ENCODE measurements around the gene LAMC1. TPM values are rescaled to one million over a fixed set of nuclear protein-coding genes. Genes with fewer than 3 reads are reported as not detected.

The LAMC1 gene
- total and polyA plus RNA-seq, 5 donors from 2014 or later, result 1.1 TPM; not detected in 4

- H3K4me3 Mint-ChIP-seq, result no peak overlapping the region
- peak overlapping the region in 1 of 3 donors; percentile 20 for H3K27ac Mint-ChIP-seq
- no peak overlapping the region for H3K27ac ChIP-seq (ENCODE audit: insufficient read depth, low read length, poor library complexity, severe bottlenecking)
Observed at GRCh38 chr1:182990413-182991144, 32.6 kb upstream of the LAMC1 start.

GRCh38 chr1:182993746-182994145 lies 29.5 kb upstream of the LAMC1 start:
- no peak for ATAC-seq (ENCODE audit: low read depth in 2 of 2)
- H3K36me3 Mint-ChIP-seq, result no peaks in the 10 kb centered on the region
- peaks cover 0 to 1% (median 0%) of the 10 kb centered on the region in 7 donors for H3K9me3 Mint-ChIP-seq
- H3K9me3 ChIP-seq (ENCODE audit: control insufficient read depth in 2 of 2, low read length in 2 of 2), result no peaks in the 10 kb centered on the region
- DNase-seq, result no peak
- H3K27me3 Mint-ChIP-seq, result peaks cover 10% of the 10 kb centered on the region
- peaks cover 4% of the 10 kb centered on the region for H3K27me3 ChIP-seq (ENCODE audit: control insufficient read depth, insufficient read depth, low read length)
- no peak overlapping the region for H3K27ac Mint-ChIP-seq
- no peaks in the 10 kb centered on the region for H3K36me3 ChIP-seq (ENCODE audit: control insufficient read depth, insufficient read depth, low read length)
- H3K4me3 ChIP-seq (ENCODE audit: low read depth, low read length), result no peak overlapping the region
- H3K4me3 Mint-ChIP-seq, result no peak overlapping the region
- no peaks in the 10 kb centered on the region for H3K4me1 Mint-ChIP-seq
- H3K27ac ChIP-seq (ENCODE audit: insufficient read depth, low read length, poor library complexity, severe bottlenecking), result no peak overlapping the region
- H3K4me1 ChIP-seq (ENCODE audit: control insufficient read depth, insufficient read depth, low read length, poor library complexity, severe bottlenecking), result no peaks in the 10 kb centered on the region

More at GRCh38 chr1:182990413-182991144, 32.6 kb upstream of the LAMC1 start:
- H3K4me1 ChIP-seq (ENCODE audit: control insufficient read depth, insufficient read depth, low read length, poor library complexity, severe bottlenecking), result no peaks in the 10 kb centered on the region
- Mint-ChIP-seq H3K27me3 (peaks cover 16% of the 10 kb centered on the region), H3K9me3 (no peaks in the 10 kb centered on the region), H3K4me1 (no peaks in the 10 kb centered on the region), H3K36me3 (no peaks in the 10 kb centered on the region)
- H3K36me3 ChIP-seq (ENCODE audit: control insufficient read depth, insufficient read depth, low read length), result no peaks in the 10 kb centered on the region
- no peak for DNase-seq
- no peaks in the 10 kb centered on the region for H3K9me3 ChIP-seq (ENCODE audit: control insufficient read depth in 2 of 2, low read length in 2 of 2)
- no peak overlapping the region for H3K4me3 ChIP-seq (ENCODE audit: low read depth, low read length)
- peaks cover 4% of the 10 kb centered on the region for H3K27me3 ChIP-seq (ENCODE audit: control insufficient read depth, insufficient read depth, low read length)
- no peak for ATAC-seq (ENCODE audit: low read depth in 2 of 2)

- Histone ChIP-seq H3K4me1 (ENCODE audit: control insufficient read depth, insufficient read depth, low read length, poor library complexity, severe bottlenecking) (no peaks in the 10 kb centered on the region), H3K36me3 (ENCODE audit: control insufficient read depth, insufficient read depth, low read length) (no peaks in the 10 kb centered on the region), H3K9me3 (ENCODE audit: control insufficient read depth in 2 of 2, low read length in 2 of 2) (no peaks in the 10 kb centered on the region), H3K4me3 (ENCODE audit: low read depth, low read length) (no peak overlapping the region), H3K27ac (ENCODE audit: insufficient read depth, low read length, poor library complexity, severe bottlenecking) (no peak overlapping the region), H3K27me3 (ENCODE audit: control insufficient read depth, insufficient read depth, low read length) (peaks cover 2% of the 10 kb centered on the region)
- no peak for ATAC-seq (ENCODE audit: low read depth in 2 of 2)
- no peak for DNase-seq
- Mint-ChIP-seq H3K9me3 (peaks cover 0 to 1% (median 0%) of the 10 kb centered on the region in 7 donors), H3K4me1 (no peaks in the 10 kb centered on the region), H3K36me3 (no peaks in the 10 kb centered on the region), H3K27me3 (peaks cover 13% of the 10 kb centered on the region), H3K4me3 (no peak overlapping the region), H3K27ac (no peak overlapping the region)
Observed at GRCh38 chr1:182995894-182996293, 27.3 kb upstream of the LAMC1 start.

- no peak for DNase-seq
- H3K36me3 ChIP-seq (ENCODE audit: control insufficient read depth, insufficient read depth, low read length), result no peaks in the 10 kb centered on the region
- H3K4me1 ChIP-seq (ENCODE audit: control insufficient read depth, insufficient read depth, low read length, poor library complexity, severe bottlenecking), result no peaks in the 10 kb centered on the region
- no peaks in the 10 kb centered on the region for H3K36me3 Mint-ChIP-seq
- H3K4me3 Mint-ChIP-seq, result no peak overlapping the region
- H3K27me3 ChIP-seq (ENCODE audit: control insufficient read depth, insufficient read depth, low read length), result peaks cover 1% of the 10 kb centered on the region
- H3K4me3 ChIP-seq (ENCODE audit: low read depth, low read length), result no peak overlapping the region
- H3K9me3 ChIP-seq (ENCODE audit: control insufficient read depth in 2 of 2, low read length in 2 of 2), result no peaks in the 10 kb centered on the region
- H3K4me1 Mint-ChIP-seq, result no peaks in the 10 kb centered on the region
- H3K27me3 Mint-ChIP-seq, result peaks cover 7% of the 10 kb centered on the region
- ATAC-seq (ENCODE audit: low read depth in 2 of 2), result no peak
- peaks cover 0 to 1% (median 0%) of the 10 kb centered on the region in 7 donors for H3K9me3 Mint-ChIP-seq
- H3K27ac Mint-ChIP-seq, result no peak overlapping the region
- no peak overlapping the region for H3K27ac ChIP-seq (ENCODE audit: insufficient read depth, low read length, poor library complexity, severe bottlenecking)
Observed at GRCh38 chr1:182996816-182997215, 26.4 kb upstream of the LAMC1 start.

- H3K27me3 Mint-ChIP-seq, result peaks cover 5% of the 10 kb centered on the region
- no peaks in the 10 kb centered on the region for H3K4me1 ChIP-seq (ENCODE audit: control insufficient read depth, insufficient read depth, low read length, poor library complexity, severe bottlenecking)
Observed at GRCh38 chr1:182998482-182998881, 24.7 kb upstream of the LAMC1 start.

GRCh38 chr1:183000167-183000962 lies 22.9 kb upstream of the LAMC1 start:
- Mint-ChIP-seq H3K27me3 (peaks cover 10% of the 10 kb centered on the region), H3K9me3 (peaks cover 0 to 2% (median 0%) of the 10 kb centered on the region in 7 donors), H3K36me3 (no peaks in the 10 kb centered on the region), H3K4me3 (no peak overlapping the region), H3K27ac (no peak overlapping the region), H3K4me1 (no peaks in the 10 kb centered on the region)
- H3K27me3 ChIP-seq (ENCODE audit: control insufficient read depth, insufficient read depth, low read length), result no peaks in the 10 kb centered on the region
- no peaks in the 10 kb centered on the region for H3K9me3 ChIP-seq (ENCODE audit: control insufficient read depth in 2 of 2, low read length in 2 of 2)
- DNase-seq (no peak), ATAC-seq (ENCODE audit: low read depth in 2 of 2) (no peak)
- no peaks in the 10 kb centered on the region for H3K4me1 ChIP-seq (ENCODE audit: control insufficient read depth, insufficient read depth, low read length, poor library complexity, severe bottlenecking)
- no peak overlapping the region for H3K4me3 ChIP-seq (ENCODE audit: low read depth, low read length)
- no peak overlapping the region for H3K27ac ChIP-seq (ENCODE audit: insufficient read depth, low read length, poor library complexity, severe bottlenecking)
- no peaks in the 10 kb centered on the region for H3K36me3 ChIP-seq (ENCODE audit: control insufficient read depth, insufficient read depth, low read length)

More at GRCh38 chr1:182998482-182998881, 24.7 kb upstream of the LAMC1 start:
- Mint-ChIP-seq H3K9me3 (peaks cover 0 to 1% (median 0%) of the 10 kb centered on the region in 7 donors), H3K4me3 (no peak overlapping the region), H3K27ac (no peak overlapping the region), H3K36me3 (no peaks in the 10 kb centered on the region), H3K4me1 (no peaks in the 10 kb centered on the region)
- ATAC-seq (ENCODE audit: low read depth in 2 of 2) (no peak), DNase-seq (no peak)
- H3K36me3 ChIP-seq (ENCODE audit: control insufficient read depth, insufficient read depth, low read length), result no peaks in the 10 kb centered on the region
- H3K27me3 ChIP-seq (ENCODE audit: control insufficient read depth, insufficient read depth, low read length), result no peaks in the 10 kb centered on the region
- no peak overlapping the region for H3K4me3 ChIP-seq (ENCODE audit: low read depth, low read length)
- H3K27ac ChIP-seq (ENCODE audit: insufficient read depth, low read length, poor library complexity, severe bottlenecking), result no peak overlapping the region
- no peaks in the 10 kb centered on the region for H3K9me3 ChIP-seq (ENCODE audit: control insufficient read depth in 2 of 2, low read length in 2 of 2)

GRCh38 chr1:183002267-183002666 lies 21.0 kb upstream of the LAMC1 start:
- no peak for DNase-seq
- Histone ChIP-seq H3K36me3 (ENCODE audit: control insufficient read depth, insufficient read depth, low read length) (no peaks in the 10 kb centered on the region), H3K4me1 (ENCODE audit: control insufficient read depth, insufficient read depth, low read length, poor library complexity, severe bottlenecking) (no peaks in the 10 kb centered on the region), H3K27me3 (ENCODE audit: control insufficient read depth, insufficient read depth, low read length) (no peaks in the 10 kb centered on the region), H3K27ac (ENCODE audit: insufficient read depth, low read length, poor library complexity, severe bottlenecking) (no peak overlapping the region), H3K9me3 (ENCODE audit: control insufficient read depth in 2 of 2, low read length in 2 of 2) (no peaks in the 10 kb centered on the region), H3K4me3 (ENCODE audit: low read depth, low read length) (no peak overlapping the region)
- Mint-ChIP-seq H3K9me3 (peaks cover 0 to 3% (median 0%) of the 10 kb centered on the region in 7 donors), H3K4me3 (no peak overlapping the region), H3K4me1 (no peaks in the 10 kb centered on the region), H3K27me3 (peaks cover 10% of the 10 kb centered on the region), H3K27ac (no peak overlapping the region), H3K36me3 (no peaks in the 10 kb centered on the region)
- ATAC-seq (ENCODE audit: low read depth in 2 of 2), result no peak
